A549 (cell line): ENCODE measurements around the gene CNIH2. TPM values are rescaled to one million over a fixed set of nuclear protein-coding genes. Genes with fewer than 3 reads are reported as not detected.

Experiments
- ATAC-seq, 2 experiments: fragments of 200-7000 bp in 1 of 2; fragments of >200 bp in 1 of 2; cut with Nextera tagmentation in 1 of 2; cut with Tn5 transposase in 1 of 2; 3 replicates each; pipeline versions ENCODE4 v1.8.0 to v1.9.1; 2018 to 2020; ENCODE audit warnings: mild to moderate bottlenecking in 1 of 2, moderate library complexity in 1 of 2
- CTCF ChIA-PET: fragments of 300-600 bp; sonication (Branson Sonifier 250); formaldehyde crosslinking; extraction: SDS; loops from one replicate; lab custom pipeline; 2021; ENCODE audit warnings: antibody characterized with exemption, inconsistent platforms; lab: Yijun Ruan, JAX
- POLR2A ChIA-PET: fragments of 350-600 bp; formaldehyde crosslinking; extraction: SDS; loops from one replicate; lab custom pipeline; 2021; ENCODE audit warnings: antibody characterized with exemption, inconsistent platforms; lab: Yijun Ruan, JAX
- DNase-seq, 2 experiments: peaks; one replicate each; pipeline versions ENCODE4 v3.0.0 to v3.0.0-alpha.2; 2011 to 2016; ENCODE audit warnings: low read depth in 1 of 2, low spot score in 1 of 2
- FAIRE-seq: peaks from 2 replicates; lab custom pipeline; 2011; peaks lifted over from hg19 to GRCh38; lab: Jason Lieb, UNC
- H3K27ac ChIP-seq, 2 experiments: fragments of >200 bp; sonication (Bioruptor Twin); formaldehyde crosslinking; 3 replicates each; pipeline ENCODE4 v1.5.1; 2016 to 2017
- H3K4me1 ChIP-seq: fragments of >200 bp; sonication (Bioruptor Twin); formaldehyde crosslinking; 3 replicates; pipeline ENCODE4 v1.6.1; 2016
- H3K4me2 ChIP-seq: fragments of >200 bp; sonication (Bioruptor Twin); formaldehyde crosslinking; 3 replicates; pipeline ENCODE4 v1.6.1; 2016
- H3K4me3 ChIP-seq: fragments of >200 bp; sonication (Bioruptor Twin); formaldehyde crosslinking; 3 replicates; pipeline ENCODE4 v1.5.1; 2016
- H3K9me3 ChIP-seq: fragments of >200 bp; sonication (Bioruptor Twin); formaldehyde crosslinking; 3 replicates; pipeline ENCODE4 v1.6.1; 2016
- BHLHE40 ChIP-seq: IDR thresholded peaks from 2 replicates; pipeline ENCODE4 v1.6.1; 2012; ENCODE audit warnings: low read depth, low read length, inconsistent platforms
- CBX2 ChIP-seq: fragments of 200-600 bp; sonication (generic); IDR thresholded peaks from 2 replicates; pipeline ENCODE4 v1.6.1; 2016; ENCODE audit warnings: low read depth, mild to moderate bottlenecking, borderline replicate concordance
- CHD4 ChIP-seq: fragments of 200-600 bp; sonication (generic); IDR thresholded peaks from 2 replicates; pipeline ENCODE4 v1.6.1; 2016; ENCODE audit warnings: antibody characterized with exemption, mild to moderate bottlenecking, borderline replicate concordance
- E2F6 ChIP-seq: IDR thresholded peaks from 2 replicates; pipeline ENCODE4 v1.6.1; 2012; ENCODE audit warnings: low read depth, borderline replicate concordance
- EHMT2 ChIP-seq: fragments of 200-600 bp; sonication (generic); IDR thresholded peaks from 2 replicates; pipeline ENCODE4 v1.6.1; 2016; ENCODE audit warnings: antibody characterized with exemption, low read depth, mild to moderate bottlenecking, moderate library complexity
- EP300 ChIP-seq, 2 experiments: fragments of >200 bp; sonication (Bioruptor Twin); formaldehyde crosslinking; IDR thresholded peaks; 2 replicates in 1 of 2; 3 replicates in 1 of 2; pipeline ENCODE4 v1.6.1; 2016 to 2017
- FOSB ChIP-seq: fragments of 250-450 bp; sonication (Bioruptor Pico); IDR thresholded peaks from 2 replicates; pipeline ENCODE4 v1.5.0; 2020; ENCODE audit warnings: mild to moderate bottlenecking, moderate library complexity
- FOSL2 ChIP-seq, 2 experiments: fragments of 450-650 bp in 1 of 2; fragments of >200 bp in 1 of 2; sonication (Bioruptor Twin) in 1 of 2; formaldehyde crosslinking; IDR thresholded peaks; 2 replicates each; pipeline versions ENCODE4 v1.5.0 to v1.6.1; 2016 to 2020; ENCODE audit warnings: mild to moderate bottlenecking in 1 of 2, moderate library complexity in 1 of 2
- HOXA7 ChIP-seq: fragments of 250-450 bp; sonication (Bioruptor Pico); IDR thresholded peaks from 2 replicates; pipeline ENCODE4 v1.5.0; 2020; ENCODE audit warnings: mild to moderate bottlenecking, moderate library complexity
- HOXB5 ChIP-seq: fragments of 250-450 bp; sonication (Bioruptor Pico); IDR thresholded peaks from 2 replicates; pipeline ENCODE4 v1.5.0; 2020; ENCODE audit warnings: mild to moderate bottlenecking, moderate library complexity
- KDM5A ChIP-seq: fragments of 200-600 bp; sonication (generic); IDR thresholded peaks from 2 replicates; pipeline ENCODE4 v1.6.1; 2016; ENCODE audit warnings: antibody characterized with exemption, mild to moderate bottlenecking
- NFE2L2 ChIP-seq: fragments of 150-350 bp; conservative IDR thresholded peaks from 2 replicates; pipeline ENCODE4 v1.6.1; 2014; ENCODE audit warnings: low read length
- REST ChIP-seq: fragments of 200-600 bp; sonication (generic); IDR thresholded peaks from 2 replicates; pipeline ENCODE4 v1.6.1; 2016; ENCODE audit warnings: antibody characterized with exemption, mild to moderate bottlenecking, moderate library complexity
- SMC3 ChIP-seq: fragments of >200 bp; sonication (Bioruptor Twin); formaldehyde crosslinking; IDR thresholded peaks from 3 replicates; pipeline ENCODE4 v1.6.1; 2018; ENCODE audit warnings: inconsistent platforms
- WGBS: methylation state at CpG from one replicate; pipeline ENCODE4 v1.1.6; 2017; ENCODE audit errors: missing lambda C conversion rate; 5-methylcytosine and 5-hydroxymethylcytosine counted together
- polyA plus RNA-seq, 4 experiments: library from polyadenylated mRNA; depleted of rRNA in 3 of 4; stranded (reverse); fragments of >200 nt; fragmentation: RNase III in 1 of 4; extraction: RNeasy Plus Mini Kit Qiagen cat#74134 plus additional on column Dnase treatment in 1 of 4; gene quantifications; 2 replicates in 3 of 4; 3 replicates in 1 of 4; pipeline ENCODE4 v1.2.3, GENCODE V29; 2011 to 2017

CNIH2 gene
- polyA plus RNA-seq, 2 of the 4 experiments (the other 2 are of a cell fraction): 0.98 to 1.1 TPM

- Histone ChIP-seq H3K4me2 (no peak overlapping the region), H3K4me3 (no peak overlapping the region), H3K9me3 (no peaks in the 10 kb centered on the region), H3K4me1 (peaks cover 30% of the 10 kb centered on the region), H3K27ac (no peak overlapping the region)
- ATAC-seq (no peak), FAIRE-seq (no peak), DNase-seq (no peak)
- TF ChIP-seq CHD4 (no peak), E2F6 (no peak), HOXA7 (no peak), FOSL2 (IDR thresholded peaks at IDR 0.05) (no peak), FOSL2 (CRISPR knock-in tag; IDR thresholded peaks at IDR 0.05) (peak; percentile 18; the same call in 1 of the 2 replicates)
- POLR2A ChIA-PET: interaction anchor here (0.6 to 1.8 kb wide), 3 partner anchors 9 to 263 kb away, joined by 4 to 6 read pairs (median 5); partner anchors contain the start of genes RAB1B and YIF1A
- CTCF ChIA-PET: interaction anchor here (1.0 to 3.8 kb wide), 5 partner anchors 9 to 58 kb away, joined by 3 to 27 read pairs (median 13); partner anchors contain the start of genes RIN1, TMEM151A and YIF1A
- 89% methylated on average over 7 of the region's 14 CpGs for WGBS
Measured at GRCh38 chr11:66280428-66280827, 2.5 kb downstream of the CNIH2 start.

DNA sequence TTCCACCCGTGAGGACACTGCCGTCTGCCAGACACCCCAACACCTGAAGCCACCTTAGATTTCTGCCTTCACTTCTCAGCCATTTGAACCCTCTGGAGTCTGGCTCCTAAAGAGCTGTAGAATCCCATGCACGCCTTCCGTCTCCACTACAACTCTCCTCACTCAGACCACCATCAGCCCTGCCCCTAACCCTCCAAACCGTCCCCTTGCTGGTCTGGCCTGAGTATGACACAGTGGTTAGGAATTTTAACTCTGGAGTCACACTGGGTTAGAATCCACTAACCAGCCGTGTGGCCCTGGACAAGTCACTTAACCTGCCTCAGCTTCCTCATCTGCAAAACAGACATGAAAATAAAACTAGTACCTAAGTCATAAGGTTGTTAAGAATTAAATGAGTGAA is 3.0 kb downstream of the CNIH2 start:
- no peak for TF ChIP-seq CBX2
- TF ChIP-seq REST: peak; percentile 28; the same call in 1 of the 2 replicates
- Histone ChIP-seq H3K4me1 (peaks cover 30% of the 10 kb centered on the region), H3K4me2 (no peak overlapping the region), H3K4me3 (no peak overlapping the region), H3K9me3 (no peaks in the 10 kb centered on the region), H3K27ac (no peak overlapping the region)
- ChIA-PET POLR2A (interaction anchor here (1.0 to 1.8 kb wide), 2 partner anchors 8 to 13 kb away, joined by 4 to 6 read pairs; partner anchors contain the start of genes RAB1B and YIF1A), CTCF (interaction anchor here (1.0 to 3.8 kb wide), 6 partner anchors 8 to 59 kb away, joined by 3 to 27 read pairs (median 8); partner anchors contain the start of genes RIN1, TMEM151A and YIF1A)
- 63% methylated on average over 6 of the region's 6 CpGs for WGBS
- ATAC-seq (no peak), FAIRE-seq (no peak), DNase-seq (no peak)

DNA sequence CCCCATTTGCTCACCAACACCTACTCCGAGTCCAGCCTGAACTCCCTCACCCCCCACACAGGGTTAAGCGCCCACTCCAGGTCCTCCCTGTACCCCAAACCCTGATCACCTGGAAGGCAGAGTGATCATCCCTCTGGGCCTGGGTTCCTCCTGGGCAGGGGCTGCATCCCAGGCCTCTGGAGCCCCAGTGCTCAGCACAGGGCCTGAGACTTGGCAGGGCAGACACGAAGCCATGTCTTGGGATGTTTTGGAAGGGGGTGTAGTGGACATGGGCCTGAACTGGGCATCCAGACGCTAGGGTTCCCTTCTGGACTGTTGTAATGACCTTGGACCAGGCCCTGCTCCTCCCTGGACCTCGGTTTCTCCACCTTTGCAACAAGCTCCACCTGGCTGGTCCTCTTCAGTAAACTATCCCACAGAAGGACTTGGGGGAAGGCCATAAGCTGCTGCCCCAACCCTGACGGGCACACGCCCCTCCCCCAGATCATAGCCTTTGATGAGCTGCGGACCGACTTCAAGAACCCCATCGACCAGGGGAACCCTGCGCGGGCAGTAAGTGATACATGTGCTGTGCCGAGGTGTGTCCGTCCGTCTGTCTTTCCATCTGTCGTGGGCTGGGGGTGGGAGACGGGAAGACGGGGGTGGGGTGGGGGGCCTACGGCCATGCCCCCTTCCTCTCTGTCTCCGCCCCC is 3.9 kb downstream of the CNIH2 start:
- H3K9me3 ChIP-seq: no peaks in the 10 kb centered on the region
- ATAC-seq (peak in 1 of 2 experiments; percentile 0; a peak in 1 of 6 replicates), FAIRE-seq (no peak), DNase-seq (no peak)
- ChIA-PET POLR2A (interaction anchor here (1.5 kb wide), 1 partner anchor 14 kb away, joined by 6 read pairs; the partner anchor contains the start of gene RAB1B), CTCF (interaction anchor here (0.6 to 3.8 kb wide), 22 partner anchors 9 to 126 kb away, joined by 3 to 27 read pairs (median 5); partner anchors contain the start of gene TMEM151A)
- TF ChIP-seq BHLHE40: no peak
- no peak for TF ChIP-seq KDM5A
- no peak for TF ChIP-seq SMC3
- TF ChIP-seq EP300 (IDR thresholded peaks at IDR 0.05): no peak
- no peak for TF ChIP-seq EHMT2
- TF ChIP-seq FOSB (CRISPR knock-in tag): no peak
- no peak for TF ChIP-seq HOXB5 (CRISPR knock-in tag)
- TF ChIP-seq NFE2L2: no peak
- TF ChIP-seq FOSL2 (IDR thresholded peaks at IDR 0.05): no peak
- no peak for TF ChIP-seq FOSL2 (CRISPR knock-in tag; IDR thresholded peaks at IDR 0.05)
- WGBS: 80% methylated on average over 15 of the region's 20 CpGs
- H3K27ac ChIP-seq: no peak overlapping the region
- peak overlapping the region; percentile 34; the same call in 2 of the 3 replicates for H3K4me2 ChIP-seq
- no peak overlapping the region for H3K4me3 ChIP-seq
- H3K4me1 ChIP-seq: peaks cover 30% of the 10 kb centered on the region
